B cell (primary cell): ENCODE results near the gene PDK3. TPM values are rescaled to one million over a fixed set of nuclear protein-coding genes. Genes with fewer than 3 reads are reported as not detected.

Experiments
- ATAC-seq: fragments of 200-7000 bp; cut with Tn5 transposase; one replicate; pipeline ENCODE4 v1.10.0; 2021; ENCODE audit warnings: low read depth, mild to moderate bottlenecking, moderate number of reproducible peaks, moderate library complexity
- CTCF ChIA-PET: fragments of 350-600 bp; sonication (Branson Sonifier 250); formaldehyde crosslinking; loops from one replicate; lab custom pipeline; 2021; ENCODE audit warnings: antibody characterized with exemption, inconsistent platforms; lab: Charles Lee
- POLR2A ChIA-PET: fragments of 350-600 bp; sonication (Branson Sonifier 250); formaldehyde crosslinking; loops from one replicate; lab custom pipeline; 2021; ENCODE audit warnings: antibody characterized with exemption; lab: Charles Lee
- DNase-seq: peaks from one replicate; pipeline ENCODE4 v3.0.0; 2013
- H2AFZ ChIP-seq: 2 replicates; pipeline ENCODE4 v1.6.1; 2012; ENCODE audit warnings: mild to moderate bottlenecking, low read depth, low read length; ENCODE audit not compliant: insufficient read depth, poor library complexity, severe bottlenecking
- H3K27ac ChIP-seq, 2 donors: 1 replicate in 1 of 2; 2 replicates in 1 of 2; pipeline ENCODE4 v1.5.1; 2012 to 2013; ENCODE audit warnings: low read length in 2 of 2, mild to moderate bottlenecking in 2 of 2, moderate library complexity in 1 of 2
- H3K27me3 ChIP-seq, 4 experiments: fragments of 200-600 bp in 1 of 4; sonication (generic) in 1 of 4; replicated peaks in 1 of 4; 1 replicate in 2 of 4; 2 replicates in 2 of 4; pipeline versions ENCODE4 v1.6.1 to v1.7.0; 2013 to 2016; ENCODE audit warnings: low read length in 3 of 4, mild to moderate bottlenecking in 2 of 4, mixed read lengths in 1 of 4, moderate library complexity in 1 of 4; ENCODE audit not compliant: insufficient read depth in 4 of 4, control insufficient read depth in 3 of 4; ENCODE audit errors: control extremely low read depth in 1 of 4
- H3K36me3 ChIP-seq, 2 experiments: replicated peaks in 1 of 2; 1 replicate in 1 of 2; 2 replicates in 1 of 2; pipeline versions ENCODE4 v1.6.1 to v1.7.1; 2013; ENCODE audit warnings: low read length in 1 of 2; ENCODE audit not compliant: insufficient read depth in 2 of 2, control insufficient read depth in 1 of 2; ENCODE audit errors: control extremely low read depth in 1 of 2, extremely low read depth in 1 of 2
- H3K4me1 ChIP-seq, 2 donors: fragments of 200-600 bp in 1 of 2; sonication (generic) in 1 of 2; 1 replicate in 1 of 2; 2 replicates in 1 of 2; pipeline versions ENCODE4 v1.5.1 to v1.6.1; 2013 to 2017; ENCODE audit warnings: low read length in 2 of 2; ENCODE audit not compliant: control insufficient read depth in 2 of 2, insufficient read depth in 2 of 2
- H3K4me2 ChIP-seq: replicated peaks from 2 replicates; pipeline ENCODE3; 2012; ENCODE audit warnings: mild to moderate bottlenecking, low read depth, low read length; ENCODE audit not compliant: poor library complexity, severe bottlenecking
- H3K4me3 ChIP-seq, 5 experiments: fragments of 200-600 bp in 1 of 5; sonication (generic) in 1 of 5; 1 replicate in 3 of 5; 2 replicates in 2 of 5; pipeline versions ENCODE4 v1.5.1 to v1.7.0; 2011 to 2016; ENCODE audit warnings: low read length in 4 of 5, mild to moderate bottlenecking in 4 of 5, low read depth in 2 of 5, control low read depth in 1 of 5, moderate library complexity in 1 of 5; ENCODE audit not compliant: insufficient read depth in 1 of 5; ENCODE audit errors: control extremely low read depth in 1 of 5, extremely low read depth in 1 of 5
- H3K79me2 ChIP-seq: fragments of 200-600 bp; sonication (generic); one replicate; pipeline ENCODE4 v1.6.0; 2016; ENCODE audit warnings: low read length; ENCODE audit not compliant: control insufficient read depth, insufficient read depth
- H3K9ac ChIP-seq: fragments of 200-600 bp; sonication (generic); 2 replicates; pipeline ENCODE4 v1.6.1; 2017; ENCODE audit warnings: mild to moderate bottlenecking, low read length, moderate library complexity
- H3K9me3 ChIP-seq, 3 donors: one replicate each; pipeline versions ENCODE4 v1.6.1 to v1.7.1; 2013; ENCODE audit warnings: low read length in 2 of 3; ENCODE audit not compliant: control insufficient read depth in 2 of 3, insufficient read depth in 1 of 3; ENCODE audit errors: control extremely low read depth in 1 of 3
- H4K20me1 ChIP-seq: 2 replicates; pipeline ENCODE4 v1.6.0; 2012; ENCODE audit warnings: mild to moderate bottlenecking, low read length; ENCODE audit not compliant: insufficient read depth, control insufficient read depth, poor library complexity, severe bottlenecking
- H3K27ac Mint-ChIP-seq: one replicate; pipeline ENCODE4 v1.8.0; 2021; ENCODE audit warnings: mixed read lengths
- H3K27me3 Mint-ChIP-seq: one replicate; pipeline ENCODE4 v1.8.0; 2021; ENCODE audit warnings: mixed read lengths
- H3K4me1 Mint-ChIP-seq: one replicate; pipeline ENCODE4 v1.8.0; 2021; ENCODE audit warnings: mixed read lengths
- H3K4me3 Mint-ChIP-seq: one replicate; pipeline ENCODE4 v1.8.0; 2021; ENCODE audit warnings: mixed read lengths
- H3K9me3 Mint-ChIP-seq: one replicate; pipeline ENCODE4 v1.8.0; 2022; ENCODE audit warnings: mixed read lengths; ENCODE audit not compliant: insufficient read depth
- CTCF ChIP-seq: fragments of 200-600 bp; IDR thresholded peaks from one replicate; pipeline ENCODE4 v1.8.0; 2022; ENCODE audit warnings: antibody characterized with exemption, mild to moderate bottlenecking
- EZH2 ChIP-seq: IDR thresholded peaks from 2 replicates; pipeline ENCODE4 v1.6.1; 2012; ENCODE audit warnings: borderline replicate concordance, low read depth, mild to moderate bottlenecking, moderate library complexity, low read length; ENCODE audit not compliant: insufficient read depth, poor library complexity, severe bottlenecking
- WGBS: methylation state at CpG from one replicate; pipeline ENCODE4 v1.1.5; 2013; ENCODE audit warnings: missing lambda C conversion rate; ENCODE audit not compliant: insufficient coverage; 5-methylcytosine and 5-hydroxymethylcytosine counted together
- intact Hi-C: fragments of 100-400 bp; cut with micrococcal nuclease; formaldehyde crosslinking; loops from one replicate; pipeline ENCODE4 v1.10.0; 2022
- polyA plus RNA-seq: library from polyadenylated mRNA; depleted of rRNA; stranded (reverse); fragments of >200 nt; gene quantifications from 2 replicates; pipeline ENCODE4 v1.2.3, GENCODE V29; 2012
- total RNA-seq, 2 donors: library from RNA; stranded (reverse); fragments of 120-200 nt in 1 of 2; gene quantifications; 1 replicate in 1 of 2; 2 replicates in 1 of 2; pipeline versions ENCODE4 v1.2.3 to v1.2.4, GENCODE V29; 2013 to 2022

PDK3 gene
- total and polyA plus RNA-seq, 2 donors (not counting 1 experiment from before 2014, with no cell fraction given), result 5.5 to 18.3 TPM

GRCh38 chrX:24563291-24564010 lies 98.4 kb downstream of the PDK3 start:
- Histone ChIP-seq H3K9ac (no peak overlapping the region), H3K27me3 (no peaks in the 10 kb centered on the region), H3K9me3 (no peaks in the 10 kb centered on the region), H4K20me1 (no peaks in the 10 kb centered on the region), H3K4me3 (no peak overlapping the region), H3K79me2 (no peaks in the 10 kb centered on the region), H3K4me2 (no peak overlapping the region), H3K27ac (no peak overlapping the region), H2AFZ (no peak overlapping the region), H3K36me3 (no peaks in the 10 kb centered on the region), H3K4me1 (no peaks in the 10 kb centered on the region)
- H3K27me3 Mint-ChIP-seq, result no peaks in the 10 kb centered on the region
- H3K27ac Mint-ChIP-seq, result no peak overlapping the region
- H3K4me3 Mint-ChIP-seq, result no peak overlapping the region
- no peak for TF ChIP-seq EZH2
- TF ChIP-seq CTCF, result no peak
- DNase-seq (no peak), ATAC-seq (no peak)
- H3K4me1 Mint-ChIP-seq, result no peaks in the 10 kb centered on the region
- intact Hi-C loops, result no loop called here
- H3K9me3 Mint-ChIP-seq, result no peaks in the 10 kb centered on the region
- 98% methylated on average over 12 of the region's 19 CpGs for WGBS
- ChIA-PET CTCF (no interaction called here), POLR2A (no interaction called here)

GRCh38 chrX:24566240-24566639 lies 101.2 kb downstream of the PDK3 start:
- no peak for DNase-seq
- Histone ChIP-seq H3K36me3 (no peaks in the 10 kb centered on the region), H4K20me1 (no peaks in the 10 kb centered on the region), H3K27me3 (no peaks in the 10 kb centered on the region), H3K4me1 (no peaks in the 10 kb centered on the region), H3K79me2 (no peaks in the 10 kb centered on the region), H2AFZ (no peak overlapping the region), H3K9ac (no peak overlapping the region), H3K4me3 (no peak overlapping the region), H3K4me2 (no peak overlapping the region), H3K9me3 (no peaks in the 10 kb centered on the region), H3K27ac (no peak overlapping the region)
- no peak overlapping the region for H3K27ac Mint-ChIP-seq
- ATAC-seq, result no peak
- ChIA-PET CTCF (interaction anchor here (0.7 kb wide), 1 partner anchor 196 kb away, joined by 5 read pairs; no protein-coding TSS in a partner anchor), POLR2A (no interaction called here)
- intact Hi-C loops, result no loop called here
- WGBS, result no CpG with 5 or more reads among the region's 3 CpGs
- TF ChIP-seq EZH2 (no peak), CTCF (no peak)
- H3K4me1 Mint-ChIP-seq, result no peaks in the 10 kb centered on the region
- H3K4me3 Mint-ChIP-seq, result no peak overlapping the region
- H3K9me3 Mint-ChIP-seq, result no peaks in the 10 kb centered on the region
- H3K27me3 Mint-ChIP-seq, result no peaks in the 10 kb centered on the region
